ENCODE results near the gene SFXN2.

GRCh38 chr10:102767428-102768160 is 53.2 kb downstream of the SFXN2 start:
- TF ChIP-seq, protein P1, sequence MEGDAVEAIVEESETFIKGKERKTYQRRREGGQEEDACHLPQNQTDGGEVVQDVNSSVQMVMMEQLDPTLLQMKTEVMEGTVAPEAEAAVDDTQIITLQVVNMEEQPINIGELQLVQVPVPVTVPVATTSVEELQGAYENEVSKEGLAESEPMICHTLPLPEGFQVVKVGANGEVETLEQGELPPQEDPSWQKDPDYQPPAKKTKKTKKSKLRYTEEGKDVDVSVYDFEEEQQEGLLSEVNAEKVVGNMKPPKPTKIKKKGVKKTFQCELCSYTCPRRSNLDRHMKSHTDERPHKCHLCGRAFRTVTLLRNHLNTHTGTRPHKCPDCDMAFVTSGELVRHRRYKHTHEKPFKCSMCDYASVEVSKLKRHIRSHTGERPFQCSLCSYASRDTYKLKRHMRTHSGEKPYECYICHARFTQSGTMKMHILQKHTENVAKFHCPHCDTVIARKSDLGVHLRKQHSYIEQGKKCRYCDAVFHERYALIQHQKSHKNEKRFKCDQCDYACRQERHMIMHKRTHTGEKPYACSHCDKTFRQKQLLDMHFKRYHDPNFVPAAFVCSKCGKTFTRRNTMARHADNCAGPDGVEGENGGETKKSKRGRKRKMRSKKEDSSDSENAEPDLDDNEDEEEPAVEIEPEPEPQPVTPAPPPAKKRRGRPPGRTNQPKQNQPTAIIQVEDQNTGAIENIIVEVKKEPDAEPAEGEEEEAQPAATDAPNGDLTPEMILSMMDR (conservative IDR thresholded peaks at IDR 0.05): no peak
- TF ChIP-seq EZH2 (IDR thresholded peaks at IDR 0.05; ENCODE audit: low read depth): no peak

All from PC-9 (cell line).